Gastroesophageal sphincter (tissue), 3 donors: ENCODE measurements around the gene NAV2.

Experiments
- CTCF ChIP-seq, 4 experiments: fragments of 200-600 bp in 2 of 4; fragments of 450-650 bp in 2 of 4; sonication (generic) in 1 of 4; IDR thresholded peaks; one replicate each; pipeline ENCODE4 v1.5.1; 2017 to 2019; ENCODE audit warnings: antibody characterized with exemption in 4 of 4, mild to moderate bottlenecking in 2 of 4, moderate library complexity in 2 of 4
- EP300 ChIP-seq: sonication (generic); formaldehyde crosslinking; IDR thresholded peaks from one replicate; pipeline ENCODE4 v1.6.1; 2017; ENCODE audit warnings: antibody characterized with exemption, mild to moderate bottlenecking
- POLR2AphosphoS5 ChIP-seq: sonication (generic); formaldehyde crosslinking; IDR thresholded peaks from one replicate; pipeline ENCODE4 v1.6.1; 2017; ENCODE audit warnings: antibody characterized with exemption

GRCh38 chr11:20056950-20057943, 344.6 kb downstream of the NAV2 start:
- TF ChIP-seq CTCF (IDR thresholded peaks at IDR 0.05) (no peak), POLR2AphosphoS5 (no peak), EP300 (no peak)
